Parathyroid adenoma (tissue), 2 donors: ENCODE data around the gene SV2B.

Source experiments
- H2AFZ ChIP-seq: fragments of 300-600 bp; sonication (generic); one replicate; pipeline ENCODE4 v1.7.0; 2017; ENCODE audit warnings: antibody characterized with exemption, mild to moderate bottlenecking
- H3K27ac ChIP-seq: fragments of 300-600 bp; sonication (generic); one replicate; pipeline ENCODE4 v1.7.0; 2017
- H3K27me3 ChIP-seq: fragments of 300-600 bp; sonication (generic); one replicate; pipeline ENCODE4 v1.7.0; 2017; ENCODE audit warnings: low read length; ENCODE audit not compliant: control insufficient read depth, insufficient read depth
- H3K36me3 ChIP-seq: fragments of 300-600 bp; sonication (generic); one replicate; pipeline ENCODE4 v1.7.0; 2017; ENCODE audit warnings: low read length; ENCODE audit not compliant: control insufficient read depth, insufficient read depth
- H3K4me1 ChIP-seq: fragments of 300-600 bp; sonication (generic); one replicate; pipeline ENCODE4 v1.7.0; 2017; ENCODE audit warnings: control low read depth
- H3K4me2 ChIP-seq: fragments of 300-600 bp; sonication (generic); one replicate; pipeline ENCODE4 v1.7.0; 2017; ENCODE audit warnings: low read length
- H3K4me3 ChIP-seq: fragments of 300-600 bp; sonication (generic); one replicate; pipeline ENCODE4 v1.7.0; 2017; ENCODE audit warnings: low read depth, low read length
- H3K79me2 ChIP-seq: fragments of 300-600 bp; sonication (generic); one replicate; pipeline ENCODE4 v1.7.0; 2017; ENCODE audit warnings: control low read depth
- H3K9ac ChIP-seq: fragments of 300-600 bp; sonication (generic); one replicate; pipeline ENCODE4 v1.7.0; 2017; ENCODE audit warnings: mild to moderate bottlenecking
- H3K9me3 ChIP-seq: fragments of 300-600 bp; sonication (generic); one replicate; pipeline ENCODE4 v1.7.0; 2017; ENCODE audit warnings: low read length; ENCODE audit not compliant: control insufficient read depth
- TF ChIP-seq, protein P1 (sequence below): fragments of 300-600 bp; sonication (generic); IDR thresholded peaks from one replicate; pipeline ENCODE4 v1.7.0; 2017; ENCODE audit warnings: antibody characterized with exemption, mild to moderate bottlenecking
- donor health status: primary hyperparathyroidism.

SV2B gene

DNA sequence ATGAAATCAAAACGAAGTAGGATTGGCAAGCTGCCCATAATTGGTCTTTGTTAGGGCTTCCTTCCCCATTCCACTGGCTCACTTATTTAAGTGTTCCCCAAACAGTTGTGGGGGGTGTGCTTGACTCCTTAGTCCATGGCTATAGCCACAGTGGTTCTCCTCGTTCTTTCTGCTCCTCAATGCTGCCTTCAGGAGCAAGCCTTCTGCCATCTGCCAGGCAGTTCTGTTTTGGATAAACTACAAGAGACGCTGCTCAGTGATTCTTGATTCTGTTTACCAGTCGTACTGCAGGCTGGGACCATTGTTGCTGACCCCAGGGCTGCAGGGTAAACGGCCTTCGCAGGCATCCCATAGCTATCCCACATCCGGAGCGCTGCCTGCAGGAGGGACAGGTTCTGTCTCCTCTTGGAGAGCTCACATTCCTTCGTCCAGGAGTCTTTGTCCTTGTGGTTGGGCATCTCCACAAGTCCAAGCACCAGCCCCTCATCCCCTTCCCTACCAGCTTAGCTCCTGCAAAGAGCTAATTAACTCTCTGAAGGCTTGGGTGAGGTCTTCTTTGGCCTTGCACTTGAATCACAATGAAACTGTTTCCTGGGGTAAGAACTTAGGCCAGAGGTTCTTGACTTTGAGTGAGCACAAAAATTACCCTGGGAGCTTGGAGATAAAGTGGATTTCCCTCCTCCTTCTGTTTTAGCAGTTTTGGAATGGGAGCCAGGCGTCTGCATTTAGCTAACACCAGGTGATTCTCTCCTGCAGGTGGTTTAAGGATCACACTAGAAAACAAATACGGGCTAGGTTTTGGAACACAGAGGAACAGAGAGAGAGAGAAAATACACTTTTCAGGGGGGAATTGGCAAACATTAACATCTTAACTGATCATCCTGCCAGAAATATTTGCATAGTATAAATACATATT, 114.9 kb downstream of the SV2B start:
- Histone ChIP-seq H2AFZ (no peak overlapping the region), H3K4me1 (no peaks in the 10 kb centered on the region), H3K79me2 (no peaks in the 10 kb centered on the region), H3K9ac (no peak overlapping the region), H3K27ac (no peak overlapping the region), H3K4me2 (no peak overlapping the region), H3K4me3 (no peak overlapping the region), H3K27me3 (no peaks in the 10 kb centered on the region), H3K9me3 (no peaks in the 10 kb centered on the region), H3K36me3 (no peaks in the 10 kb centered on the region)
- TF ChIP-seq, protein P1, sequence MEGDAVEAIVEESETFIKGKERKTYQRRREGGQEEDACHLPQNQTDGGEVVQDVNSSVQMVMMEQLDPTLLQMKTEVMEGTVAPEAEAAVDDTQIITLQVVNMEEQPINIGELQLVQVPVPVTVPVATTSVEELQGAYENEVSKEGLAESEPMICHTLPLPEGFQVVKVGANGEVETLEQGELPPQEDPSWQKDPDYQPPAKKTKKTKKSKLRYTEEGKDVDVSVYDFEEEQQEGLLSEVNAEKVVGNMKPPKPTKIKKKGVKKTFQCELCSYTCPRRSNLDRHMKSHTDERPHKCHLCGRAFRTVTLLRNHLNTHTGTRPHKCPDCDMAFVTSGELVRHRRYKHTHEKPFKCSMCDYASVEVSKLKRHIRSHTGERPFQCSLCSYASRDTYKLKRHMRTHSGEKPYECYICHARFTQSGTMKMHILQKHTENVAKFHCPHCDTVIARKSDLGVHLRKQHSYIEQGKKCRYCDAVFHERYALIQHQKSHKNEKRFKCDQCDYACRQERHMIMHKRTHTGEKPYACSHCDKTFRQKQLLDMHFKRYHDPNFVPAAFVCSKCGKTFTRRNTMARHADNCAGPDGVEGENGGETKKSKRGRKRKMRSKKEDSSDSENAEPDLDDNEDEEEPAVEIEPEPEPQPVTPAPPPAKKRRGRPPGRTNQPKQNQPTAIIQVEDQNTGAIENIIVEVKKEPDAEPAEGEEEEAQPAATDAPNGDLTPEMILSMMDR = no peak

GRCh38 chr15:91216000-91216399, 115.9 kb downstream of the SV2B start:
- Histone ChIP-seq H3K27me3 (no peaks in the 10 kb centered on the region), H2AFZ (no peak overlapping the region), H3K4me2 (no peak overlapping the region), H3K4me3 (no peak overlapping the region), H3K36me3 (no peaks in the 10 kb centered on the region), H3K9me3 (no peaks in the 10 kb centered on the region), H3K79me2 (no peaks in the 10 kb centered on the region), H3K4me1 (no peaks in the 10 kb centered on the region), H3K27ac (no peak overlapping the region), H3K9ac (no peak overlapping the region)
- TF ChIP-seq, protein P1 = no peak

DNA sequence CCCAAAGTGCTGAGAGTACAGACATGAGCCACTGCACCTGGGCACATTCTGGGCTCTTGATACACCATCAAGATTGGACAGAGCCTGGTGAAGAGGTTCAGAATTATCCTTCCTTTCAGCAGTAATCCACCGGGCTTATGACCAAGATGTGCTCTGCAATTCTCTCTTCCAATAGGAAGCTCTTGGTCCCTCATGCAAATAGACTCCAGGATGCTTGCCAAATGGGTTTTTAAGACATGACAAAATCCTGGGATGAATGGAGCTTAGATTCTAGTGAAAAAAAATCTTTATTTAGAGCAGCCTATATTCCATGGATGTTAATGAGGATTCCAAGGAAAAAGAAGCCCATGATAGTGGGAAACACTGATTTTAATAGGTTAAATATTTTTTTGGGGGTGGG, 119.1 kb downstream of the SV2B start:
- Histone ChIP-seq H3K4me2 (no peak overlapping the region), H3K79me2 (no peaks in the 10 kb centered on the region), H3K4me3 (no peak overlapping the region), H3K27ac (no peak overlapping the region), H3K36me3 (no peaks in the 10 kb centered on the region), H3K9me3 (no peaks in the 10 kb centered on the region), H3K4me1 (no peaks in the 10 kb centered on the region), H3K9ac (no peak overlapping the region), H3K27me3 (no peaks in the 10 kb centered on the region), H2AFZ (no peak overlapping the region)
- TF ChIP-seq, protein P1 = no peak

- Histone ChIP-seq H3K4me2 (no peak overlapping the region), H3K9ac (no peak overlapping the region), H3K4me1 (no peaks in the 10 kb centered on the region), H3K79me2 (no peaks in the 10 kb centered on the region), H3K27me3 (no peaks in the 10 kb centered on the region), H3K36me3 (no peaks in the 10 kb centered on the region), H3K9me3 (no peaks in the 10 kb centered on the region), H3K27ac (no peak overlapping the region), H2AFZ (no peak overlapping the region), H3K4me3 (no peak overlapping the region)
- TF ChIP-seq, protein P1 = no peak
Measured at GRCh38 chr15:91222052-91222451, 122.0 kb downstream of the SV2B start.

- no peak overlapping the region for H3K4me3 ChIP-seq
- H3K4me1 ChIP-seq = no peaks in the 10 kb centered on the region
- TF ChIP-seq, protein P1 = no peak
- no peaks in the 10 kb centered on the region for H3K9me3 ChIP-seq
- H3K9ac ChIP-seq = no peak overlapping the region
- H2AFZ ChIP-seq = no peak overlapping the region
- H3K4me2 ChIP-seq = no peak overlapping the region
- no peaks in the 10 kb centered on the region for H3K79me2 ChIP-seq
- H3K36me3 ChIP-seq = no peaks in the 10 kb centered on the region
- no peaks in the 10 kb centered on the region for H3K27me3 ChIP-seq
- H3K27ac ChIP-seq = no peak overlapping the region
Measured at GRCh38 chr15:91223863-91224262, 123.8 kb downstream of the SV2B start.
